Measurements from ENCODE around the gene BLCAP.

- no peak for TF ChIP-seq POLR2A (IDR thresholded peaks at IDR 0.05)
- TF ChIP-seq CTCF (IDR thresholded peaks at IDR 0.05) = no peak
Measured at GRCh38 chr20:37520419-37520955, 7.2 kb downstream of the BLCAP start.
